WTC11 (cell line): ENCODE data around the gene ACTR6.

Source experiments
- ATF1 ChIP-seq: sonication (generic); formaldehyde crosslinking; IDR thresholded peaks from 2 replicates; pipeline ENCODE4 v1.8.1; 2023; ENCODE audit warnings: mild to moderate bottlenecking, moderate library complexity, missing genetic modification reagents
- ESRRA ChIP-seq: sonication (generic); formaldehyde crosslinking; IDR thresholded peaks from 2 replicates; pipeline ENCODE4 v1.8.1; 2022; ENCODE audit warnings: mild to moderate bottlenecking, missing genetic modification reagents, borderline replicate concordance
- FOXP1 ChIP-seq: sonication (generic); formaldehyde crosslinking; IDR thresholded peaks from 2 replicates; pipeline ENCODE4 v1.8.0; 2022; ENCODE audit warnings: missing genetic modification reagents, mild to moderate bottlenecking, moderate library complexity, borderline replicate concordance
- IRF2 ChIP-seq: sonication (generic); formaldehyde crosslinking; IDR thresholded peaks from 2 replicates; pipeline ENCODE4 v1.8.0; 2022; ENCODE audit warnings: low read depth, missing genetic modification reagents, borderline replicate concordance
- JUN ChIP-seq: sonication (generic); formaldehyde crosslinking; IDR thresholded peaks from 2 replicates; pipeline ENCODE4 v1.8.0; 2023; ENCODE audit warnings: mild to moderate bottlenecking, missing genetic modification reagents
- ZBTB21 ChIP-seq: sonication (generic); formaldehyde crosslinking; IDR thresholded peaks from 2 replicates; pipeline ENCODE4 v1.8.1; 2023; ENCODE audit warnings: mild to moderate bottlenecking, missing genetic modification reagents, borderline replicate concordance
- ZNF121 ChIP-seq: sonication (generic); formaldehyde crosslinking; IDR thresholded peaks from 2 replicates; pipeline ENCODE4 v1.8.0; 2023; ENCODE audit warnings: missing genetic modification reagents
- TF ChIP-seq, protein P1 (sequence below): fragments of 200-600 bp; IDR thresholded peaks from 2 replicates; pipeline ENCODE4 v1.8.0; 2022; ENCODE audit warnings: antibody characterized with exemption
- TF ChIP-seq, protein P2 (sequence below): sonication (generic); formaldehyde crosslinking; IDR thresholded peaks from 2 replicates; pipeline ENCODE4 v1.8.0; 2022; ENCODE audit warnings: mild to moderate bottlenecking, missing genetic modification reagents
- TF ChIP-seq, protein P3 (sequence below): sonication (generic); formaldehyde crosslinking; IDR thresholded peaks from 2 replicates; pipeline ENCODE4 v1.8.0; 2022; ENCODE audit warnings: mild to moderate bottlenecking, missing genetic modification reagents
- TF ChIP-seq, protein P4 (sequence below): fragments of 250-450 bp; sonication (Bioruptor Pico); IDR thresholded peaks from 2 replicates; pipeline ENCODE4 v1.9.0; 2021; ENCODE audit warnings: moderate library complexity, mild to moderate bottlenecking, inconsistent platforms, borderline replicate concordance
- TF ChIP-seq, protein P5 (sequence below): sonication (generic); formaldehyde crosslinking; IDR thresholded peaks from 2 replicates; pipeline ENCODE4 v1.8.0; 2022; ENCODE audit warnings: mild to moderate bottlenecking, missing genetic modification reagents

DNA sequence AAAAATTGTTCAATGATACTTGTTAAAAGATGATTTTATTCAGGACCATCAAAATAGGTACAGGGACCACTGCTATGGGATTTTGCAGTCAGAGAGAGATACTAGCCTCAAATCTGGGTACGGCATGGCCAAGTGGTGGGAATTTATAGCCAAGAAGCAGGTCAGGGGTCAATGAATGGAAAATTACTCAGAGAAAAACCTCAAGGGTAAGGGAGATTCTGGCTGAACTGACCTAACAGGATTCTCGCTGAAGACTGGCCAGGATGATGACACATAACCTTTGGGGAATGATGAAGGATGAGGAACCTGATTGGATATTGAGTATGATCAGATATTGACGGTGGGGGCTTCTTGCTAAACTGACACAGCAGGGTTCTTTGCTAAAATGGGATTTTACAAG, 33.6 kb downstream of the ACTR6 start:
- no peak for TF ChIP-seq FOXP1
- TF ChIP-seq, protein P1, sequence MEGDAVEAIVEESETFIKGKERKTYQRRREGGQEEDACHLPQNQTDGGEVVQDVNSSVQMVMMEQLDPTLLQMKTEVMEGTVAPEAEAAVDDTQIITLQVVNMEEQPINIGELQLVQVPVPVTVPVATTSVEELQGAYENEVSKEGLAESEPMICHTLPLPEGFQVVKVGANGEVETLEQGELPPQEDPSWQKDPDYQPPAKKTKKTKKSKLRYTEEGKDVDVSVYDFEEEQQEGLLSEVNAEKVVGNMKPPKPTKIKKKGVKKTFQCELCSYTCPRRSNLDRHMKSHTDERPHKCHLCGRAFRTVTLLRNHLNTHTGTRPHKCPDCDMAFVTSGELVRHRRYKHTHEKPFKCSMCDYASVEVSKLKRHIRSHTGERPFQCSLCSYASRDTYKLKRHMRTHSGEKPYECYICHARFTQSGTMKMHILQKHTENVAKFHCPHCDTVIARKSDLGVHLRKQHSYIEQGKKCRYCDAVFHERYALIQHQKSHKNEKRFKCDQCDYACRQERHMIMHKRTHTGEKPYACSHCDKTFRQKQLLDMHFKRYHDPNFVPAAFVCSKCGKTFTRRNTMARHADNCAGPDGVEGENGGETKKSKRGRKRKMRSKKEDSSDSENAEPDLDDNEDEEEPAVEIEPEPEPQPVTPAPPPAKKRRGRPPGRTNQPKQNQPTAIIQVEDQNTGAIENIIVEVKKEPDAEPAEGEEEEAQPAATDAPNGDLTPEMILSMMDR: no peak
- no peak for TF ChIP-seq IRF2 (CRISPR knock-in tag)
- TF ChIP-seq ESRRA: no peak
- TF ChIP-seq, protein P2, sequence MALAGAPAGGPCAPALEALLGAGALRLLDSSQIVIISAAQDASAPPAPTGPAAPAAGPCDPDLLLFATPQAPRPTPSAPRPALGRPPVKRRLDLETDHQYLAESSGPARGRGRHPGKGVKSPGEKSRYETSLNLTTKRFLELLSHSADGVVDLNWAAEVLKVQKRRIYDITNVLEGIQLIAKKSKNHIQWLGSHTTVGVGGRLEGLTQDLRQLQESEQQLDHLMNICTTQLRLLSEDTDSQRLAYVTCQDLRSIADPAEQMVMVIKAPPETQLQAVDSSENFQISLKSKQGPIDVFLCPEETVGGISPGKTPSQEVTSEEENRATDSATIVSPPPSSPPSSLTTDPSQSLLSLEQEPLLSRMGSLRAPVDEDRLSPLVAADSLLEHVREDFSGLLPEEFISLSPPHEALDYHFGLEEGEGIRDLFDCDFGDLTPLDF: no peak
- TF ChIP-seq JUN (CRISPR knock-in tag): no peak
- no peak for TF ChIP-seq ATF1 (CRISPR knock-in tag)
- no peak for TF ChIP-seq ZBTB21 (CRISPR knock-in tag)
- TF ChIP-seq, protein P3, sequence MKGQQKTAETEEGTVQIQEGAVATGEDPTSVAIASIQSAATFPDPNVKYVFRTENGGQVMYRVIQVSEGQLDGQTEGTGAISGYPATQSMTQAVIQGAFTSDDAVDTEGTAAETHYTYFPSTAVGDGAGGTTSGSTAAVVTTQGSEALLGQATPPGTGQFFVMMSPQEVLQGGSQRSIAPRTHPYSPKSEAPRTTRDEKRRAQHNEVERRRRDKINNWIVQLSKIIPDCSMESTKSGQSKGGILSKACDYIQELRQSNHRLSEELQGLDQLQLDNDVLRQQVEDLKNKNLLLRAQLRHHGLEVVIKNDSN (CRISPR knock-in tag): no peak
- no peak for TF ChIP-seq ZNF121 (CRISPR knock-in tag)
- TF ChIP-seq, protein P4, sequence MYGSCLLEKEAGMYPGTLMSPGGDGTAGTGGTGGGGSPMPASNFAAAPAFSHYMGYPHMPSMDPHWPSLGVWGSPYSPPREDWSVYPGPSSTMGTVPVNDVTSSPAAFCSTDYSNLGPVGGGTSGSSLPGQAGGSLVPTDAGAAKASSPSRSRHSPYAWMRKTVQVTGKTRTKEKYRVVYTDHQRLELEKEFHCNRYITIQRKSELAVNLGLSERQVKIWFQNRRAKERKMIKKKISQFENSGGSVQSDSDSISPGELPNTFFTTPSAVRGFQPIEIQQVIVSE: no peak
- TF ChIP-seq, protein P5, sequence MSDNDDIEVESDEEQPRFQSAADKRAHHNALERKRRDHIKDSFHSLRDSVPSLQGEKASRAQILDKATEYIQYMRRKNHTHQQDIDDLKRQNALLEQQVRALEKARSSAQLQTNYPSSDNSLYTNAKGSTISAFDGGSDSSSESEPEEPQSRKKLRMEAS (CRISPR knock-in tag): no peak
